HUES48 (cell line): ENCODE data around the gene GSTM3.

Experiments used
- H3K27ac ChIP-seq: one replicate; pipeline ENCODE4 v1.7.0; 2013; ENCODE audit warnings: low read depth, low read length, inconsistent platforms
- H3K27me3 ChIP-seq: 2 replicates; pipeline ENCODE4 v1.6.1; 2013; ENCODE audit warnings: mild to moderate bottlenecking, low read length; ENCODE audit not compliant: control insufficient read depth, insufficient read depth
- H3K36me3 ChIP-seq: 2 replicates; pipeline ENCODE4 v1.6.1; 2013; ENCODE audit warnings: low read length; ENCODE audit not compliant: control insufficient read depth, insufficient read depth
- H3K4me1 ChIP-seq: 2 replicates; pipeline ENCODE4 v1.6.1; 2013; ENCODE audit warnings: mild to moderate bottlenecking, low read length; ENCODE audit not compliant: control insufficient read depth, insufficient read depth
- H3K4me3 ChIP-seq: 2 replicates; pipeline ENCODE4 v1.5.1; 2013; ENCODE audit warnings: mild to moderate bottlenecking, low read depth, low read length
- H3K9ac ChIP-seq: 2 replicates; pipeline ENCODE4 v1.6.1; 2013; ENCODE audit warnings: mild to moderate bottlenecking, low read depth, low read length, moderate library complexity
- H3K9me3 ChIP-seq: 2 replicates; pipeline ENCODE4 v1.6.1; 2013; ENCODE audit warnings: low read length; ENCODE audit not compliant: control insufficient read depth, insufficient read depth

GSTM3 gene

DNA sequence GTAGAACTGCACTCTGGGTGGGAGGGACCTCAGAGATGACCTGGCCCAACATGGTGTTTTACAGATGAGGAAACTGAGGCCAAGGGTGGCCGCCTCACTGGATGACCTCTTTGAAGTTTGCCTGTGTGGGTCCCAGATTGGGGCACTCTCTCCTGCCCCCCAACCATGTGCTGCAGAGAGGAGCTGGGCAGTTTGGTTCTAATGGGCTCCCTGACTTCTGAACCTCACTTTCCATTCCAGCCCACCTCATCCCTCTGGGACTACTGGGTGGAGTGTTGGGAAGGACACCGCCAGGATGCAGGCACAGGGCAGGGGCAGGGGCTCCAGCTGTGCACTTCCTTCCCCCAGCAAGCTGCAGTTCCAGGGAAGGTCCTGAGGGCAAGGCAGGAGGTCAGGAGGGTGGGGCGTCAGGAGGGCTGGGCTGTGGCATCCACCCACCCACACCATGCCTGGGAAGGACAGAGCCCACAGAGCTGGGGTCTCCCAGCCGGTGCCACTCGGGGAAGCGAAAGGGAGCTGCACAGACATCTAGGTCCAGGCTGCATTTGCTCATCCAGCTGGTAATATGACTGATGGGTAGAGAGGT is 33.2 kb upstream of the GSTM3 start:
- Histone ChIP-seq H3K27me3 (no peaks in the 10 kb centered on the region), H3K36me3 (no peaks in the 10 kb centered on the region), H3K4me3 (no peak overlapping the region), H3K9ac (no peak overlapping the region), H3K4me1 (no peaks in the 10 kb centered on the region), H3K27ac (no peak overlapping the region), H3K9me3 (no peaks in the 10 kb centered on the region)

DNA sequence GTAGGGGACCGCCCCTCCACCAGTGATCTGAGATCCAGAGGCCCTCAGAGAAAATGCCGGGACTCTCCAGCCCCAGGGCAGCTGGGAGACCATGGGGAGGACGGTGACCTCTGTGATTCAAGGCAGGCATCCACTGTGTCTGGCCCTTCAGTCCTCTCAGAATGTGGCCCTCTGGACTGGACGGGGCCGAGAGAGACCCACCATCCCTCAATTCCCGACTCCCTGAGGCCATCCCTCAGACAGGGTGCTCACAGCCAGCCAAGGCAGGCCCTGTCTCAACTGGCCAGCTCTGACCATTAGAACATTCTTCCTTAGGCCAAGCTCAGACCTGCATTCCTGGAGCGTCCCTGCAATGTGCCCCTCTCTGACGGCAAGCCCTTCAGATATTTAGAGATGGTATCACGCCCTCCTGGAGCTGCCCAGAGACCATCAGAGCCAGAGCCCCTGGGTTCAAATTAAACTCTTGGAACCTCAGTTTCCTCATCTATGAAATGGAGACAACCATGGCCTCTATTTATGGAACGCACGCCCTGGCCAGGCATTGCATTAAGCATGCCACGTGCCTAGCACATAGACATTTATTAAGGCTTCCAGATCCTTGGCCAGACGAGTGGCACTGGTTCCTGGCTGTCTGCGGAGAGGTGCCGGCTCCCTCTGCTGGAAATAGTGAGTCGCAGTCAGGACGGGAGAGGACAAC is 32.5 kb upstream of the GSTM3 start:
- Histone ChIP-seq H3K27ac (no peak overlapping the region), H3K36me3 (no peaks in the 10 kb centered on the region), H3K4me3 (no peak overlapping the region), H3K9me3 (no peaks in the 10 kb centered on the region), H3K9ac (no peak overlapping the region), H3K4me1 (no peaks in the 10 kb centered on the region), H3K27me3 (no peaks in the 10 kb centered on the region)

DNA sequence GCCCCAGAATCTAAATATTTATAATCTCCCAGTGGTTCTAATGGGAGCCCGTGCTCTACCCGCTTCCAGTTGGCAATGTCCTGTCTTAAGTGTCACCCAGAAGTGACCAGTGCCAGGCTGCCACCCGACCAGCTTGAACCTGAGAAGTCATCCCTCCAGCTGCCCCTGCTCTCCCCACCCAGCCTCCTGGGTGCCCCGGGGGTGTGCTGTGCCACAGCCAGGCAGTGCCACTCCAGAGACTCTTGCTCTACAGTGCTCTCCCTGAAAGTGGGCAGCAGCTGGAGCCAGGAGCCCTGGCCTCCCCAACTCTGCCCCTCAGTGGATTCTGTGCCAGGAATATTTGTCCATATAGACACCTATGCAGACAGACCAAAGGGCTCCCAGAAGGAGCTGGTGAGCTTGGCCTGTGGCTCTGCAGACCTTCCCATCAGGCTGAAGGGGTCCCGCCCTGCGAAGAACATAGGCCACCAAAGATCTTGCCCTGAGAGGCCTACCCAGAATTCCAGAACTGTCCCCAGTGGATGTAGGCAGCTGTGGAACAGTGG is 31.9 kb upstream of the GSTM3 start:
- Histone ChIP-seq H3K27ac (no peak overlapping the region), H3K9me3 (no peaks in the 10 kb centered on the region), H3K36me3 (no peaks in the 10 kb centered on the region), H3K4me3 (no peak overlapping the region), H3K9ac (no peak overlapping the region), H3K27me3 (no peaks in the 10 kb centered on the region), H3K4me1 (no peaks in the 10 kb centered on the region)

DNA sequence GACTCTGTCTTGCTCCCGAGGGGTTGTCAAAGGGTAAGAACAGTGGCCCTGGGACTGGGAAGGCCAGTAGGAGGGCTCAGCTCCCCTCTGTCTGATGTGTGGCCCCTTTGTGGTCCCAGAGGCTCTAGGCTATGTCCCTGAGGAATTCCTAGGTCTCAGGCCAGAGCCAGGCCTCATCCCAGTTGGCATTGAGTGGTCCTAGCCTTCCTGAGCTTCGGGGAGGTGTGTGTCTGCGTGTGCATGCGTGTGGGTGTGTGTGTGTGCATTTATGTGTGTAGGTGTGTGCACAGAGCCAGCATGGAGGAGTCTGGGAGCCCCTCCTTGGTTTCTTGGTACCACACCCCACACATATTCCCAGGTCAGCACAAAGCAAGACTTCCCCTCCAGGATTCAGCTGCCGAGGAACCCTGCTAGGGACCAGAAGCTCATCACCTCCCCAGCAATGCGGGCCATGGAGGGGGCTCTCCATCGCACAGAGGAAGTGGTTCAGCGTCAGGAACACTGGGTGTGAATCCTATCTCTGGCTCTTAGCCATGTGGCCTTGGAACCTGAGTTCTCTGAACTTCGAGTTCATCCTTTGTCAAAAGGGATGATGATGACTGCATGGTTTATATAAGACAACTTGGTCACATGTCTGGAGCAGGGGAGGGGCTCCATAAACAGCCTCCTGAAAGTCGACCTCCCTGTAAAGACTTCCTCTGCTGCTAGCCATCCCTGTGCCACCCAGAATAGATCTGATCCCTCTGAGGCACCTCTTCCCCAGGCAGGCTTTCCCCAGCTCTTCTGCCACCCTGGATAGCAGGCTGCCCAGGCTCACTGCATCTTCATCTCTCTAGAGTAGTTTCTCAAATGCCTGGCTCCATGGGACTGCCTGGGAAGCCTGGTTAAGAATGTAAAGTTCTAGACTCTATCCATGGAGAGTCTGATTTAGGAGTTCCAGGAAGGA is 31.1 kb upstream of the GSTM3 start:
- no peaks in the 10 kb centered on the region for H3K9me3 ChIP-seq
- no peak overlapping the region for H3K27ac ChIP-seq
- no peaks in the 10 kb centered on the region for H3K4me1 ChIP-seq
- H3K4me3 ChIP-seq, result no peak overlapping the region
- H3K36me3 ChIP-seq, result no peaks in the 10 kb centered on the region
- no peaks in the 10 kb centered on the region for H3K27me3 ChIP-seq
- H3K9ac ChIP-seq, result no peak overlapping the region

GRCh38 chr1:109770331-109771095 is 29.7 kb upstream of the GSTM3 start:
- H3K27ac ChIP-seq, result no peak overlapping the region
- no peak overlapping the region for H3K4me3 ChIP-seq
- H3K27me3 ChIP-seq, result no peaks in the 10 kb centered on the region
- no peaks in the 10 kb centered on the region for H3K9me3 ChIP-seq
- H3K36me3 ChIP-seq, result no peaks in the 10 kb centered on the region
- no peaks in the 10 kb centered on the region for H3K4me1 ChIP-seq
- H3K9ac ChIP-seq, result no peak overlapping the region

DNA sequence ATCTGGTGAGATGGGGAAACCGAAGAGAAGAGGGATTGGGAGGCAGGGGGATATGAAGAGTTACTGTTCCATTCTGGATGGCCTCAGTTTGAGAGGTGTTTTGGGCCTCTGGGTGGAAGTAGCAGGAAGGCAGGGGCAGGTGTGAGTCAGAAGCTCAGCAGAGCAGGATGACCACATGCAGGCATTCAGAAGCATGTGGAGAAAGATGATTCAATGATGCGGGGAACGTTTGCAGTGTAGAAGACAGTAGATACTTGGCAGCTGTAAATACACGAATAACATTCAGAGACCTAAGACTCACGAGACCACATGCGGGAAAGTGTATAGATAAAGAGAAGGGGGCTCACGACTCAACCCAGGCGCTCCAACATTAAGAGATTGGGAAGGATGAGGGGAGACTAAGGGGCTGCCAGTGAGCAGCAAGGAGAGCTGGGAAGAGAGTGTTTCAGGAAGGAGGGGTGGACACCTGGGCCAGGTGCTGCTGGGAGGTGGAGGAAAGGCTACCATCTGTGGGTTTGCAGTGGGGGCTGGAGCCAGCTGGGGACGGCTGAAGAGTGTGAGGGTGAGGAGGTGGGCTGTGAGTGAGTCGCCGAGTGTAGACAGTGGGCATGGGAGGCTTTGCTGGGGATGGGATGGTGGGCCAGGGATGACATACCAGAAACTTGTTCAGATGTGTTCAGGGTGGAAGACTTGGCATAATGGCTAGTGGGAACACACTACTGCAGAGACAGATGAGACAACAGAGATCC is 28.7 kb upstream of the GSTM3 start:
- H3K9me3 ChIP-seq, result no peaks in the 10 kb centered on the region
- H3K4me3 ChIP-seq, result no peak overlapping the region
- H3K27me3 ChIP-seq, result no peaks in the 10 kb centered on the region
- no peak overlapping the region for H3K27ac ChIP-seq
- H3K4me1 ChIP-seq, result no peaks in the 10 kb centered on the region
- no peak overlapping the region for H3K9ac ChIP-seq
- no peaks in the 10 kb centered on the region for H3K36me3 ChIP-seq

GRCh38 chr1:109768820-109769219 is 28.0 kb upstream of the GSTM3 start:
- no peaks in the 10 kb centered on the region for H3K36me3 ChIP-seq
- H3K9ac ChIP-seq, result no peak overlapping the region
- H3K27me3 ChIP-seq, result no peaks in the 10 kb centered on the region
- no peak overlapping the region for H3K4me3 ChIP-seq
- H3K9me3 ChIP-seq, result no peaks in the 10 kb centered on the region
- H3K27ac ChIP-seq, result no peak overlapping the region
- no peaks in the 10 kb centered on the region for H3K4me1 ChIP-seq

DNA sequence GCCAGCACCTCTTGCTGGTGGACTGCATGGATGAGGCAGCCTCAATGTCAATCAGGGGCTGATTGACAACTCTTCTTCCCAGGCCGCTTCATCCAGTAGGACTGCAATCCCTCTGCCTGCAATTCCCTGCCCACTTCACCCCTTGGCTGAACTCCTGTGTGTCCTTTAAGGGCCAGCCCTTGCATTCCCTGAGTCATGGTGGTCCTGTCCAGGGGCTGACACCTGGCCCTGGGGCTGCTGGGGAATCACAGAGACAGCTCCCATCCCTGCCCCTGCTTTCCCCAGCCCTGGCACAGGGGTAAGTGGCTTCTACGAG is 27.5 kb upstream of the GSTM3 start:
- no peak overlapping the region for H3K4me3 ChIP-seq
- no peaks in the 10 kb centered on the region for H3K4me1 ChIP-seq
- H3K9ac ChIP-seq, result no peak overlapping the region
- no peak overlapping the region for H3K27ac ChIP-seq
- H3K9me3 ChIP-seq, result no peaks in the 10 kb centered on the region
- H3K36me3 ChIP-seq, result no peaks in the 10 kb centered on the region
- no peaks in the 10 kb centered on the region for H3K27me3 ChIP-seq

DNA sequence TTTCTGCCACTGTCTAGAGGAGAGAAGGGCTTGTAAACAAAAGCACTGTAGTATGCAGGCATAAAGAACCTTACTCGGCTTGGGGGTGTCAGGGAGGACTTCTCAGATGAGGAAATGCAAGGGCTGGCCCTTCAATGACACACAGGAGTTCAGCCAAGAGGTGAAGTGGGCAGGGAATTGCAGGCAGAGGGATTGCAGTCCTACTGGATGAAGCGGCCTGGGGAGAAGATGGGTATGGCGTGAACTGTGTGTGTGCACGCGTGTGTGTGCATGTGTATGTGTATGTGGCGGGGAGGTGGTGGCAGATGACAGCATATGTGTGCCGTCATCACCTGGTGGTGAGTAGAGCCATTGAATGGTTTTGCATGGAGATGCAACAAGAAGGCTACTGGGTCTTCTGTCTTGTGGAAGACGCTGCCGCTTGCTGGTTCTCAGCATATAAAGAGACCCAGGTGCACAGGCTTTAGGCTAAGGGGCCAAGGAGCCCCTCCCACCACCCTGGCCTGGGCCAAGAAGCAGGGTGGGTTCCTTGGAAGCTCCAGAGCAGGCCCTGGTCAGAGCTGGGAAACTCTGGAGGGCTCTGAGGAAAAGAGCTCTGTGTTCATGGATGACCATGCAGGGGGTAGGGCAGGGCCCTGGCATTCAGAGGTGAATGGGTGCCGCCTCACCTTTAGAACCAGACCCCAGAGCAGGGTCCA is 26.9 kb upstream of the GSTM3 start:
- Histone ChIP-seq H3K4me3 (no peak overlapping the region), H3K9me3 (no peaks in the 10 kb centered on the region), H3K27me3 (no peaks in the 10 kb centered on the region), H3K27ac (no peak overlapping the region), H3K9ac (no peak overlapping the region), H3K36me3 (no peaks in the 10 kb centered on the region), H3K4me1 (no peaks in the 10 kb centered on the region)
